Naive thymus-derived CD8-positive, alpha-beta T cell (primary cell): ENCODE results near the gene REM2. TPM values are rescaled to one million over a fixed set of nuclear protein-coding genes. Genes with fewer than 3 reads are reported as not detected.
"Not testable (repeated sequence)": the region's sequence is repeated elsewhere in the genome, so short reads cannot be mapped to it uniquely, and the experiment has no call there.

Source experiments
- ATAC-seq, 2 donors: fragments of 150-1000 bp; cut with Tn5 transposase in 1 of 2; sonication (Bioruptor Pico), chemical (Tn5 transposase) in 1 of 2; 1 replicate in 1 of 2; 2 replicates in 1 of 2; pipeline ENCODE4 v1.10.0; 2021; ENCODE audit warnings: mild to moderate bottlenecking in 2 of 2, moderate library complexity in 2 of 2
- POLR2A ChIA-PET: fragments of 350-600 bp; sonication (Branson Sonifier 250); formaldehyde crosslinking; loops from one replicate; lab custom pipeline; 2021; ENCODE audit warnings: antibody characterized with exemption; lab: Charles Lee
- DNase-seq, 10 donors: peaks; one replicate each; pipeline versions ENCODE4 v3.0.0 to v3.0.0-alpha.2; 2020 to 2022
- H3K27ac Mint-ChIP-seq, 10 donors: one replicate each; pipeline ENCODE4 v1.8.0; 2020 to 2022; ENCODE audit warnings: mild to moderate bottlenecking in 10 of 10, mixed read lengths in 10 of 10, moderate library complexity in 4 of 10, inconsistent platforms in 1 of 10
- H3K27me3 Mint-ChIP-seq, 5 donors: one replicate each; pipeline ENCODE4 v1.8.0; 2021 to 2022; ENCODE audit warnings: mixed read lengths in 5 of 5
- H3K36me3 Mint-ChIP-seq, 3 donors: one replicate each; pipeline ENCODE4 v1.8.0; 2020 to 2022; ENCODE audit warnings: mixed read lengths in 3 of 3, mild to moderate bottlenecking in 2 of 3, inconsistent platforms in 1 of 3
- H3K4me1 Mint-ChIP-seq, 4 donors: one replicate each; pipeline ENCODE4 v1.8.0; 2021 to 2022; ENCODE audit warnings: mixed read lengths in 4 of 4
- H3K4me3 Mint-ChIP-seq, 10 donors: one replicate each; pipeline ENCODE4 v1.8.0; 2020 to 2022; ENCODE audit warnings: mild to moderate bottlenecking in 10 of 10, mixed read lengths in 10 of 10, moderate library complexity in 6 of 10, inconsistent platforms in 1 of 10
- H3K9me3 Mint-ChIP-seq, 9 donors: one replicate each; pipeline ENCODE4 v1.8.0; 2020 to 2022; ENCODE audit warnings: mixed read lengths in 9 of 9, mild to moderate bottlenecking in 3 of 9, inconsistent platforms in 1 of 9, moderate library complexity in 1 of 9
- polyA plus RNA-seq, 3 donors: library from polyadenylated mRNA; unstranded; fragments of 300-500 nt; fragmentation: Illumina TruSeq; gene quantifications; one replicate each; pipeline ENCODE4 v1.2.3, GENCODE V29; 2021
- total RNA-seq, 8 experiments: library from RNA in 2 of 8; stranded (reverse) in 2 of 8; gene quantifications; one replicate each; pipeline ENCODE4 v1.2.3 and lab custom pipeline; 2021 to 2026

Gene REM2
- total and polyA plus RNA-seq, 5 experiments from 2014 or later = 0.15 to 5.7 (median 0.72) TPM

GRCh38 chr14:22903742-22904087 is 20.7 kb downstream of the REM2 start:
- POLR2A ChIA-PET = interaction anchor here (1.0 to 1.5 kb wide), 2 partner anchors 15 to 21 kb away, joined by 4 to 5 read pairs; partner anchors contain the start of genes RBM23 and REM2

GRCh38 chr14:22905627-22906026 is 22.6 kb downstream of the REM2 start:
- Mint-ChIP-seq H3K36me3 (peaks cover 18 to 88% (median 29%) of the 10 kb centered on the region in 3 donors), H3K9me3 (no peaks in the 10 kb centered on the region), H3K27me3 (no peaks in the 10 kb centered on the region), H3K4me1 (peaks cover 7 to 16% (median 9%) of the 10 kb centered on the region in 4 donors), H3K27ac (peak overlapping the region in 1 of 10 donors; percentile 61), H3K4me3 (no peak overlapping the region)
- POLR2A ChIA-PET = interaction anchor here (1.1 kb wide), 1 partner anchor 13 kb away, joined by 4 read pairs; the partner anchor contains the start of gene RBM23
- DNase-seq (no peak), ATAC-seq (no peak)

More at GRCh38 chr14:22903742-22904087, 20.7 kb downstream of the REM2 start:
- Mint-ChIP-seq H3K27ac (peak overlapping the region in 2 of 10 donors; percentile 11 to 65), H3K4me3 (no peak overlapping the region), H3K36me3 (peaks cover 13 to 78% (median 25%) of the 10 kb centered on the region in 3 donors), H3K27me3 (no peaks in the 10 kb centered on the region), H3K4me1 (peaks cover 3 to 11% (median 7%) of the 10 kb centered on the region in 4 donors), H3K9me3 (no peaks in the 10 kb centered on the region)
- no peak for ATAC-seq
- no peak for DNase-seq

DNA sequence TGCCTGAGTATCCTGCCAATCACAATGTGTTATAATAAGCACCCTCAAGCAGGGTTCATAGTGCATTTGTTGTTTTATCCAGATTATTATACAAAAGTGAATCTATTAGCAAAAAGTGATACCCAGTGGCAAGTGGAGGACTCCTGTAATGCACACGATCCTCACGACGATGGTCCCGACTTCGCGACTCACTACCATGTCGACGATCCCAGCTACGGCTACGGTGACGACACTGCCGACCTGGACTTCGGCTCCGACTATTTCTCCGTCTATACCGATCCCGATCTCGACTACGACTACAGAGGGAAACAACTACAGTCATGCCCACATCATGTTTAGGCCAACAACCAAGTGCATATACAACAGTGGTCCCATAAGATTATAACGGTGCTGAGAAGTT is 23.1 kb downstream of the REM2 start:
- POLR2A ChIA-PET = interaction anchor here (1.1 kb wide), 1 partner anchor 13 kb away, joined by 4 read pairs; the partner anchor contains the start of gene RBM23
- DNase-seq (no peak), ATAC-seq (no peak)
- Mint-ChIP-seq H3K27ac (peak overlapping the region in 2 of 10 donors; percentile 13 to 85), H3K4me3 (no peak overlapping the region), H3K27me3 (no peaks in the 10 kb centered on the region), H3K9me3 (no peaks in the 10 kb centered on the region), H3K36me3 (peaks cover 13 to 88% (median 29%) of the 10 kb centered on the region in 3 donors), H3K4me1 (peaks cover 5 to 18% (median 8%) of the 10 kb centered on the region in 4 donors)

- ATAC-seq (no peak), DNase-seq (no peak)
- no peak overlapping the region for H3K4me3 Mint-ChIP-seq
- peaks cover 10 to 88% (median 29%) of the 10 kb centered on the region in 3 donors for H3K36me3 Mint-ChIP-seq
- H3K9me3 Mint-ChIP-seq = no peaks in the 10 kb centered on the region
- POLR2A ChIA-PET = interaction anchor here (1.7 kb wide), 1 partner anchor 11 kb away, joined by 5 read pairs; the partner anchor contains the start of gene RBM23
- peaks cover 8 to 30% (median 18%) of the 10 kb centered on the region in 4 donors for H3K4me1 Mint-ChIP-seq
- H3K27me3 Mint-ChIP-seq = no peaks in the 10 kb centered on the region
- H3K27ac Mint-ChIP-seq = peak overlapping the region in 1 of 10 donors; percentile 13
Measured at GRCh38 chr14:22907429-22907828, 24.4 kb downstream of the REM2 start.

DNA sequence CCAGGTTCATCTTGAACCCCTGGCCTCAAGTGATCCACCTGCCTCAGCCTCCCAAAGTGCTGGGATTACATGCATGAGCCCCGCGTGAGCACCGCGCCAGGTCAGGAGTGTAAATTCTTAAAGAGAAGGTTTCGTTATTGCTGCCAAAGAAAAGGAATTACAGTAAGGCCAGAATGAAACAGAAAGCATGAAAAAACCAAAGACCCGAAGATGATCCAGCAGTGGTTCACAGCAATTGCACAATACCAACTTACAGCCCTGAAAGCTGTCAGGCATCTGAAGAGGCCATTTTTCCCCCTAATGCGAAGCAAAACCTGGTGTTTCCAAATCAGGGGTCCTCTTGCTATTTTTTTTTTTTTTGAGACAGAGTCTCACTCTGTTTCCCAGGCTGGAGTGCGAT is 25.6 kb downstream of the REM2 start:
- DNase-seq = no peak
- Mint-ChIP-seq H3K27ac (peak overlapping the region in 5 of 10 donors; percentile 40 to 58 (median 46)), H3K4me1 (peaks cover 8 to 37% (median 22%) of the 10 kb centered on the region in 4 donors), H3K27me3 (no peaks in the 10 kb centered on the region), H3K36me3 (peaks cover 10 to 88% (median 25%) of the 10 kb centered on the region in 3 donors), H3K9me3 (no peaks in the 10 kb centered on the region), H3K4me3 (no peak overlapping the region)
- POLR2A ChIA-PET = interaction anchor here (0.7 to 1.7 kb wide), 3 partner anchors 10 to 58 kb away, joined by 3 to 5 read pairs (median 3); partner anchors contain the start of gene RBM23
- ATAC-seq = no peak

GRCh38 chr14:22910916-22911315 is 27.9 kb downstream of the REM2 start:
- no peak for ATAC-seq
- Mint-ChIP-seq H3K27me3 (no peaks in the 10 kb centered on the region), H3K4me3 (no peak overlapping the region), H3K36me3 (peaks cover 10 to 82% (median 12%) of the 10 kb centered on the region in 3 donors), H3K4me1 (peaks cover 8 to 53% (median 30%) of the 10 kb centered on the region in 4 donors), H3K9me3 (no peaks in the 10 kb centered on the region), H3K27ac (peak overlapping the region in 1 of 10 donors; percentile 43)
- POLR2A ChIA-PET = interaction anchor here (1.0 kb wide), 1 partner anchor 18 kb away, joined by 4 read pairs; the partner anchor contains the start of gene PRMT5
- DNase-seq = no peak

- Mint-ChIP-seq H3K36me3 (peaks cover 4 to 68% (median 10%) of the 10 kb centered on the region in 3 donors), H3K27ac (peak overlapping the region in 5 of 10 donors; percentile 5 to 59 (median 31)), H3K4me1 (peaks cover 15 to 75% (median 54%) of the 10 kb centered on the region in 4 donors)
- H3K9me3 Mint-ChIP-seq, ATAC-seq, H3K27me3 Mint-ChIP-seq, DNase-seq, H3K4me3 Mint-ChIP-seq: not testable (repeated sequence)
- POLR2A ChIA-PET = interaction anchor here (0.6 to 0.7 kb wide), 2 partner anchors 14 to 57 kb away, joined by 3 to 6 read pairs; no protein-coding TSS in a partner anchor
Measured at GRCh38 chr14:22914836-22915235, 31.8 kb downstream of the REM2 start.

GRCh38 chr14:22915886-22916521 is 33.0 kb downstream of the REM2 start:
- Mint-ChIP-seq H3K36me3 (peaks cover 4 to 63% (median 14%) of the 10 kb centered on the region in 3 donors), H3K27me3 (peaks cover 0 to 5% (median 0%) of the 10 kb centered on the region in 5 donors), H3K4me1 (peaks cover 15 to 74% (median 53%) of the 10 kb centered on the region in 4 donors), H3K4me3 (peak overlapping the region in 7 of 10 donors; percentile 7 to 98 (median 40)), H3K9me3 (peaks cover 0 to 3% (median 0%) of the 10 kb centered on the region in 9 donors), H3K27ac (peak overlapping the region in 7 of 10 donors; percentile 31 to 100 (median 72))
- POLR2A ChIA-PET = interaction anchor here (0.7 to 5.7 kb wide), 2 partner anchors 12 to 104 kb away, joined by 3 to 55 read pairs; partner anchors contain the start of gene PRMT5
- ATAC-seq (no peak), DNase-seq (no peak)

GRCh38 chr14:22918804-22919600 is 36.0 kb downstream of the REM2 start, which contains the start of gene RBM23:
Gene RBM23 (minus strand): TSS chr14:22919149.
- ATAC-seq = peak; percentile 88 to 89
- DNase-seq = peak; percentile 97 to 100 (median 100)
- POLR2A ChIA-PET = interaction anchor here (0.6 to 5.7 kb wide), 22 partner anchors 9 to 1442 kb away, joined by 3 to 55 read pairs (median 5); partner anchors contain the start of genes ACIN1, C14orf119, DAD1 and HAUS4
- Mint-ChIP-seq H3K4me1 (peaks cover 13 to 55% (median 38%) of the 10 kb centered on the region in 4 donors), H3K27me3 (peaks cover 0 to 5% (median 0%) of the 10 kb centered on the region in 5 donors), H3K36me3 (peaks cover 4 to 61% (median 27%) of the 10 kb centered on the region in 3 donors), H3K4me3 (peak within 1 kb of the TSS; percentile 90 to 100 (median 98)), H3K27ac (peak within 1 kb of the TSS; percentile 100), H3K9me3 (peaks cover 0 to 3% (median 0%) of the 10 kb centered on the region in 9 donors)

- peaks cover 0 to 3% (median 0%) of the 10 kb centered on the region in 9 donors for H3K9me3 Mint-ChIP-seq
Measured at GRCh38 chr14:22919601-22919921, 36.5 kb downstream of the REM2 start.

DNA sequence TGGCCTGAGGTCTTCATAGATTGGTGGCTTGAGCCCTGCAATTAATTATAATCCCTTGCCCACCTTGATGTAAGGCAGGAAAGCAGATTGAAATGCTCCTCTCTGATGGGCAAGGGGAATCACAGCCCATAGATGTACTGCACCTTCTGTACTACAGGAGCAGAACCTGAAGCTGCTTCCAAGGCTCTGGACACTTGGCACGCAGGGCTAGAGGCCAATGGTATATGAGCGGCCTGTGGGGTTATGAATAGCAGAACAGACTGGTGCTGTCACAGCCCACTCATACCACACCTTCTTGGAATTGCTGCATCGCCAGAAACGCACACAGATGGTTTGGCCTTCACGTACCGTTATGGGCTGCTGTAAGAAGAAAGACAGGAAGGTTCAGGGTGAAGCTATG is 37.7 kb downstream of the REM2 start:
- H3K4me3 Mint-ChIP-seq = no peak overlapping the region
- POLR2A ChIA-PET = interaction anchor here (0.6 to 5.7 kb wide), 5 partner anchors 8 to 395 kb away, joined by 3 to 55 read pairs (median 7); partner anchors contain the start of genes HAUS4 and PRMT5
- H3K27ac Mint-ChIP-seq = peak overlapping the region in 5 of 10 donors; percentile 66 to 100 (median 100)
- H3K4me1 Mint-ChIP-seq = peaks cover 13 to 44% (median 32%) of the 10 kb centered on the region in 4 donors
- peaks cover 0 to 5% (median 0%) of the 10 kb centered on the region in 5 donors for H3K27me3 Mint-ChIP-seq
- ATAC-seq (no peak), DNase-seq (no peak)
- peaks cover 4 to 63% (median 31%) of the 10 kb centered on the region in 3 donors for H3K36me3 Mint-ChIP-seq
- peaks cover 0 to 3% (median 0%) of the 10 kb centered on the region in 9 donors for H3K9me3 Mint-ChIP-seq

More at GRCh38 chr14:22919601-22919921, 36.5 kb downstream of the REM2 start:
- DNase-seq = no peak
- Mint-ChIP-seq H3K27me3 (peaks cover 0 to 5% (median 0%) of the 10 kb centered on the region in 5 donors), H3K36me3 (peaks cover 4 to 63% (median 30%) of the 10 kb centered on the region in 3 donors), H3K4me1 (peaks cover 13 to 52% (median 36%) of the 10 kb centered on the region in 4 donors), H3K4me3 (peak overlapping the region; percentile 90 to 100 (median 98)), H3K27ac (peak overlapping the region; percentile 100)
- POLR2A ChIA-PET = interaction anchor here (0.6 to 5.7 kb wide), 15 partner anchors 9 to 409 kb away, joined by 3 to 55 read pairs (median 6); partner anchors contain the start of genes DAD1, HAUS4, LRP10 and PABPN1
- no peak for ATAC-seq
